ENCODE measurements around the gene NEBL.

- TF ChIP-seq, protein P1, sequence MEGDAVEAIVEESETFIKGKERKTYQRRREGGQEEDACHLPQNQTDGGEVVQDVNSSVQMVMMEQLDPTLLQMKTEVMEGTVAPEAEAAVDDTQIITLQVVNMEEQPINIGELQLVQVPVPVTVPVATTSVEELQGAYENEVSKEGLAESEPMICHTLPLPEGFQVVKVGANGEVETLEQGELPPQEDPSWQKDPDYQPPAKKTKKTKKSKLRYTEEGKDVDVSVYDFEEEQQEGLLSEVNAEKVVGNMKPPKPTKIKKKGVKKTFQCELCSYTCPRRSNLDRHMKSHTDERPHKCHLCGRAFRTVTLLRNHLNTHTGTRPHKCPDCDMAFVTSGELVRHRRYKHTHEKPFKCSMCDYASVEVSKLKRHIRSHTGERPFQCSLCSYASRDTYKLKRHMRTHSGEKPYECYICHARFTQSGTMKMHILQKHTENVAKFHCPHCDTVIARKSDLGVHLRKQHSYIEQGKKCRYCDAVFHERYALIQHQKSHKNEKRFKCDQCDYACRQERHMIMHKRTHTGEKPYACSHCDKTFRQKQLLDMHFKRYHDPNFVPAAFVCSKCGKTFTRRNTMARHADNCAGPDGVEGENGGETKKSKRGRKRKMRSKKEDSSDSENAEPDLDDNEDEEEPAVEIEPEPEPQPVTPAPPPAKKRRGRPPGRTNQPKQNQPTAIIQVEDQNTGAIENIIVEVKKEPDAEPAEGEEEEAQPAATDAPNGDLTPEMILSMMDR (IDR thresholded peaks at IDR 0.05), result no peak
- TF ChIP-seq POLR2A (IDR thresholded peaks at IDR 0.05), result no peak
Measured at GRCh38 chr10:20797290-20797689, 99.8 kb downstream of the NEBL start.
